HG03575 (cell line): ENCODE measurements around the gene KANSL1.

Experiments
- ATAC-seq: cut with Tn5 transposase; IDR thresholded peaks from one replicate; pipeline ENCODE4 v1.9.1; 2021; ENCODE audit not compliant: unreplicated experiment, insufficient number of reproducible peaks, low FRiP score; ENCODE audit errors: extremely low read depth

Gene KANSL1

GRCh38 chr17:46061435-46061834 is 131.8 kb downstream of the KANSL1 start:
- no peak for ATAC-seq

GRCh38 chr17:46060461-46060860 is 132.8 kb downstream of the KANSL1 start:
- ATAC-seq = no peak

- ATAC-seq = no peak
Observed at GRCh38 chr17:46059486-46059885, 133.7 kb downstream of the KANSL1 start.

GRCh38 chr17:46057366-46057765 is 135.9 kb downstream of the KANSL1 start:
- ATAC-seq = no peak

GRCh38 chr17:46056800-46057304 is 136.4 kb downstream of the KANSL1 start:
- no peak for ATAC-seq

GRCh38 chr17:46053911-46054534 is 139.2 kb downstream of the KANSL1 start:
- no peak for ATAC-seq

- ATAC-seq = no peak
Observed at GRCh38 chr17:46049656-46050055, 143.6 kb downstream of the KANSL1 start.

- no peak for ATAC-seq
Observed at GRCh38 chr17:46047856-46048255, 145.4 kb downstream of the KANSL1 start.

GRCh38 chr17:46047398-46047797 is 145.8 kb downstream of the KANSL1 start:
- no peak for ATAC-seq

- ATAC-seq = no peak
Observed at GRCh38 chr17:46046957-46047356, 146.3 kb downstream of the KANSL1 start.

- ATAC-seq = no peak
Observed at GRCh38 chr17:46045639-46046038, 147.6 kb downstream of the KANSL1 start.

GRCh38 chr17:46044989-46045388 is 148.2 kb downstream of the KANSL1 start:
- no peak for ATAC-seq

GRCh38 chr17:46044286-46044928 is 148.8 kb downstream of the KANSL1 start:
- no peak for ATAC-seq

GRCh38 chr17:46043606-46044005 is 149.6 kb downstream of the KANSL1 start:
- no peak for ATAC-seq

- no peak for ATAC-seq
Observed at GRCh38 chr17:46042925-46043324, 150.3 kb downstream of the KANSL1 start.

- no peak for ATAC-seq
Observed at GRCh38 chr17:46042246-46042645, 151.0 kb downstream of the KANSL1 start.

- no peak for ATAC-seq
Observed at GRCh38 chr17:46039592-46040186, 153.5 kb downstream of the KANSL1 start.

GRCh38 chr17:46038937-46039336 is 154.3 kb downstream of the KANSL1 start:
- no peak for ATAC-seq

- ATAC-seq = no peak
Observed at GRCh38 chr17:46038414-46038813, 154.8 kb downstream of the KANSL1 start.

GRCh38 chr17:46037722-46038255 is 155.4 kb downstream of the KANSL1 start:
- ATAC-seq = no peak
